Gastrocnemius medialis (tissue), 4 donors: Measurements from ENCODE around the gene CCDC107.
"Not testable (repeated sequence)": the region's sequence is repeated elsewhere in the genome, so short reads cannot be mapped to it uniquely, and the experiment has no call there.

ENCODE experiments used
- POLR2A ChIP-seq, 2 donors: fragments of 450-650 bp; IDR thresholded peaks; one replicate each; pipeline ENCODE4 v1.6.1; 2017; ENCODE audit warnings: antibody characterized with exemption in 2 of 2, mild to moderate bottlenecking in 2 of 2, moderate library complexity in 2 of 2
- TF ChIP-seq, protein P1 (sequence below), 5 experiments: fragments of 450-650 bp in 3 of 5; fragments of 200-600 bp in 2 of 5; sonication (generic) in 2 of 5; IDR thresholded peaks in 4 of 5; conservative IDR thresholded peaks in 1 of 5; 1 replicate in 4 of 5; 2 replicates in 1 of 5; pipeline ENCODE4 v1.5.1; 2016 to 2019; ENCODE audit warnings: antibody characterized with exemption in 5 of 5, mild to moderate bottlenecking in 3 of 5, moderate library complexity in 3 of 5

DNA sequence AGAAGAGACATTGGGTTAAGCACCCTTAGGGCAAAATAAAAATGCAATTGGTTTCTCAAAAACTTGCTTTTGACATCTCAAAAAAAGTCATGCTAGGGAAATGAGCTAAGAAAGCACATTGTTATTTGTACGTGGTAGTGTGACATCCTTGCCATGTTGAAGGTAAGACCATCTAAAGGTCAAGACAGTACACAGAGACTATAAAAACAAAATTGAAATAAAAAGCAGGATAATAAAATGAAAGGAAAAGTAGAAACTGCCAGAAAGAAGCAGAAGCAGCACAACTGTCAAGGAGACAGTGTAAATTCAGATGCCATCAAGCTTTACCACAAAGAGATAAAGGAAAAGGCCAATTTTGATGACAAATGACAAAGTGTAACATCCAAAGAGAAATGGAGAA, 18.9 kb upstream of the CCDC107 start:
- not testable (repeated sequence) for TF ChIP-seq POLR2A (IDR thresholded peaks at IDR 0.05)
- TF ChIP-seq, protein P1, sequence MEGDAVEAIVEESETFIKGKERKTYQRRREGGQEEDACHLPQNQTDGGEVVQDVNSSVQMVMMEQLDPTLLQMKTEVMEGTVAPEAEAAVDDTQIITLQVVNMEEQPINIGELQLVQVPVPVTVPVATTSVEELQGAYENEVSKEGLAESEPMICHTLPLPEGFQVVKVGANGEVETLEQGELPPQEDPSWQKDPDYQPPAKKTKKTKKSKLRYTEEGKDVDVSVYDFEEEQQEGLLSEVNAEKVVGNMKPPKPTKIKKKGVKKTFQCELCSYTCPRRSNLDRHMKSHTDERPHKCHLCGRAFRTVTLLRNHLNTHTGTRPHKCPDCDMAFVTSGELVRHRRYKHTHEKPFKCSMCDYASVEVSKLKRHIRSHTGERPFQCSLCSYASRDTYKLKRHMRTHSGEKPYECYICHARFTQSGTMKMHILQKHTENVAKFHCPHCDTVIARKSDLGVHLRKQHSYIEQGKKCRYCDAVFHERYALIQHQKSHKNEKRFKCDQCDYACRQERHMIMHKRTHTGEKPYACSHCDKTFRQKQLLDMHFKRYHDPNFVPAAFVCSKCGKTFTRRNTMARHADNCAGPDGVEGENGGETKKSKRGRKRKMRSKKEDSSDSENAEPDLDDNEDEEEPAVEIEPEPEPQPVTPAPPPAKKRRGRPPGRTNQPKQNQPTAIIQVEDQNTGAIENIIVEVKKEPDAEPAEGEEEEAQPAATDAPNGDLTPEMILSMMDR (IDR thresholded peaks at IDR 0.05 in 4 of 5, conservative IDR thresholded peaks at IDR 0.05 in 1 of 5), result not testable (repeated sequence)
